Stomach smooth muscle (tissue), 2 donors: Measurements from ENCODE around the gene METRNL.
"Not testable (repeated sequence)": the region's sequence is repeated elsewhere in the genome, so short reads cannot be mapped to it uniquely, and the experiment has no call there.

Experiments used
- H3K27ac ChIP-seq: one replicate; pipeline ENCODE4 v1.7.0; 2013; ENCODE audit warnings: mild to moderate bottlenecking, low read length, inconsistent platforms
- H3K27me3 ChIP-seq, 2 donors: one replicate each; pipeline ENCODE4 v1.7.0; 2013; ENCODE audit warnings: low read length in 2 of 2; ENCODE audit not compliant: insufficient read depth in 2 of 2, control insufficient read depth in 1 of 2
- H3K36me3 ChIP-seq, 2 donors: one replicate each; pipeline ENCODE4 v1.7.0; 2013; ENCODE audit warnings: low read length in 2 of 2; ENCODE audit not compliant: control insufficient read depth in 2 of 2, insufficient read depth in 2 of 2
- H3K4me1 ChIP-seq: one replicate; pipeline ENCODE4 v1.7.0; 2013; ENCODE audit warnings: low read length; ENCODE audit not compliant: control insufficient read depth, insufficient read depth
- H3K4me3 ChIP-seq, 2 donors: one replicate each; pipeline ENCODE4 v1.7.0; 2013; ENCODE audit warnings: low read length in 2 of 2
- H3K9ac ChIP-seq, 2 donors: one replicate each; pipeline ENCODE4 v1.7.0; 2013; ENCODE audit warnings: low read length in 2 of 2, mild to moderate bottlenecking in 1 of 2
- H3K9me3 ChIP-seq, 2 donors: one replicate each; pipeline ENCODE4 v1.7.0; 2013; ENCODE audit warnings: low read length in 2 of 2; ENCODE audit not compliant: control insufficient read depth in 2 of 2
- donor health status: healthy.
- donor health status: Pancreatic carcinoma.

The METRNL gene

GRCh38 chr17:83119987-83120864, 40.8 kb downstream of the METRNL start:
- Histone ChIP-seq H3K4me1 (no peaks in the 10 kb centered on the region), H3K27ac (no peak overlapping the region), H3K4me3 (no peak overlapping the region), H3K9me3 (no peaks in the 10 kb centered on the region), H3K36me3 (no peaks in the 10 kb centered on the region), H3K27me3 (peaks cover 0 to 3% of the 10 kb centered on the region in 2 donors), H3K9ac (no peak overlapping the region)

- not testable (repeated sequence) for H3K36me3 ChIP-seq, H3K9ac ChIP-seq, H3K9me3 ChIP-seq, H3K4me1 ChIP-seq, H3K4me3 ChIP-seq, H3K27me3 ChIP-seq, H3K27ac ChIP-seq
Observed at GRCh38 chr17:83121473-83121872, 42.1 kb downstream of the METRNL start.

GRCh38 chr17:83121921-83122820, 42.8 kb downstream of the METRNL start:
- no peaks in the 10 kb centered on the region for H3K9me3 ChIP-seq
- H3K27me3 ChIP-seq, result peaks cover 0 to 3% of the 10 kb centered on the region in 2 donors
- no peaks in the 10 kb centered on the region for H3K36me3 ChIP-seq
- no peak overlapping the region for H3K4me3 ChIP-seq
- no peak overlapping the region for H3K27ac ChIP-seq
- H3K4me1 ChIP-seq, result no peaks in the 10 kb centered on the region
- no peak overlapping the region for H3K9ac ChIP-seq

GRCh38 chr17:83122834-83123233, 43.4 kb downstream of the METRNL start:
- H3K27ac ChIP-seq, result no peak overlapping the region
- no peak overlapping the region for H3K4me3 ChIP-seq
- peaks cover 0 to 3% of the 10 kb centered on the region in 2 donors for H3K27me3 ChIP-seq
- no peaks in the 10 kb centered on the region for H3K4me1 ChIP-seq
- no peaks in the 10 kb centered on the region for H3K36me3 ChIP-seq
- H3K9ac ChIP-seq, result no peak overlapping the region
- H3K9me3 ChIP-seq, result no peaks in the 10 kb centered on the region

- H3K9me3 ChIP-seq, result no peaks in the 10 kb centered on the region
- H3K4me1 ChIP-seq, result no peaks in the 10 kb centered on the region
- H3K4me3 ChIP-seq, result no peak overlapping the region
- no peak overlapping the region for H3K27ac ChIP-seq
- no peak overlapping the region for H3K9ac ChIP-seq
- peaks cover 0 to 3% of the 10 kb centered on the region in 2 donors for H3K27me3 ChIP-seq
- H3K36me3 ChIP-seq, result no peaks in the 10 kb centered on the region
Observed at GRCh38 chr17:83123896-83124801, 44.7 kb downstream of the METRNL start.

- H3K4me1 ChIP-seq, result no peaks in the 10 kb centered on the region
- no peak overlapping the region for H3K27ac ChIP-seq
- no peak overlapping the region for H3K9ac ChIP-seq
- H3K9me3 ChIP-seq, result no peaks in the 10 kb centered on the region
- H3K27me3 ChIP-seq, result peaks cover 0 to 3% of the 10 kb centered on the region in 2 donors
- no peak overlapping the region for H3K4me3 ChIP-seq
- H3K36me3 ChIP-seq, result no peaks in the 10 kb centered on the region
Observed at GRCh38 chr17:83124871-83125514, 45.6 kb downstream of the METRNL start.

- Histone ChIP-seq H3K9ac (no peak overlapping the region), H3K27me3 (peaks cover 0 to 3% of the 10 kb centered on the region in 2 donors), H3K4me1 (no peaks in the 10 kb centered on the region), H3K36me3 (no peaks in the 10 kb centered on the region), H3K27ac (no peak overlapping the region), H3K4me3 (no peak overlapping the region), H3K9me3 (no peaks in the 10 kb centered on the region)
Observed at GRCh38 chr17:83125515-83126274, 46.3 kb downstream of the METRNL start.

GRCh38 chr17:83126275-83126811, 46.9 kb downstream of the METRNL start:
- Histone ChIP-seq H3K9me3 (no peaks in the 10 kb centered on the region), H3K4me1 (no peaks in the 10 kb centered on the region), H3K9ac (no peak overlapping the region), H3K27ac (no peak overlapping the region), H3K27me3 (peaks cover 0 to 3% of the 10 kb centered on the region in 2 donors), H3K4me3 (no peak overlapping the region), H3K36me3 (no peaks in the 10 kb centered on the region)

- no peaks in the 10 kb centered on the region for H3K36me3 ChIP-seq
- no peaks in the 10 kb centered on the region for H3K27me3 ChIP-seq
- H3K4me3 ChIP-seq, result no peak overlapping the region
- no peaks in the 10 kb centered on the region for H3K4me1 ChIP-seq
- no peaks in the 10 kb centered on the region for H3K9me3 ChIP-seq
- H3K27ac ChIP-seq, result no peak overlapping the region
- no peak overlapping the region for H3K9ac ChIP-seq
Observed at GRCh38 chr17:83127431-83128160, 48.2 kb downstream of the METRNL start.
